ENCODE measurements around the gene DHRS7.

DNA sequence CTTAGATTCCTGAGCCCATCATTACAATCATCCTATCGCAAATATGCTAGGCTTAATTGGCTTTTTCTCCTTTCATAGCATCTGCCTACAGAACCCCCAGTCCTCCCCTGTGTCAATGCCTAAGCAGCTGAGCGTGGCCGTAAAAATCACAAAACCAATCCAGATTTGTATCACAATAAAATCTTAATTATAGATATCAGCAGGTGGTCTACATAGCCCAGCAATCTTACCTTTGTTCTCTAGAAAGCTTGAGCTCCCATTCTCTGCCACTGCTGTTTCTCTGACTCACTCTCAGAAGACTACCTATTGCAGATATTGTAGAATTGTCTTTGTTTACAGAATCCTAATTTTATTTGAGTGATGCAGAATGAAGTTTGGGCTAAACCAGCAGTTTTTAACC lies 46.0 kb upstream of the DHRS7 start:
- TF ChIP-seq, protein P1, sequence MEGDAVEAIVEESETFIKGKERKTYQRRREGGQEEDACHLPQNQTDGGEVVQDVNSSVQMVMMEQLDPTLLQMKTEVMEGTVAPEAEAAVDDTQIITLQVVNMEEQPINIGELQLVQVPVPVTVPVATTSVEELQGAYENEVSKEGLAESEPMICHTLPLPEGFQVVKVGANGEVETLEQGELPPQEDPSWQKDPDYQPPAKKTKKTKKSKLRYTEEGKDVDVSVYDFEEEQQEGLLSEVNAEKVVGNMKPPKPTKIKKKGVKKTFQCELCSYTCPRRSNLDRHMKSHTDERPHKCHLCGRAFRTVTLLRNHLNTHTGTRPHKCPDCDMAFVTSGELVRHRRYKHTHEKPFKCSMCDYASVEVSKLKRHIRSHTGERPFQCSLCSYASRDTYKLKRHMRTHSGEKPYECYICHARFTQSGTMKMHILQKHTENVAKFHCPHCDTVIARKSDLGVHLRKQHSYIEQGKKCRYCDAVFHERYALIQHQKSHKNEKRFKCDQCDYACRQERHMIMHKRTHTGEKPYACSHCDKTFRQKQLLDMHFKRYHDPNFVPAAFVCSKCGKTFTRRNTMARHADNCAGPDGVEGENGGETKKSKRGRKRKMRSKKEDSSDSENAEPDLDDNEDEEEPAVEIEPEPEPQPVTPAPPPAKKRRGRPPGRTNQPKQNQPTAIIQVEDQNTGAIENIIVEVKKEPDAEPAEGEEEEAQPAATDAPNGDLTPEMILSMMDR (IDR thresholded peaks at IDR 0.05) = no peak
- TF ChIP-seq EP300 (IDR thresholded peaks at IDR 0.05) (no peak), POLR2A (IDR thresholded peaks at IDR 0.05) (no peak)
